GM18868 (cell line): ENCODE results near the gene NTM.

Experiments
- ATAC-seq: cut with Tn5 transposase; IDR thresholded peaks from one replicate; pipeline ENCODE4 v1.9.1; 2021; ENCODE audit warnings: mild to moderate bottlenecking, moderate library complexity; ENCODE audit not compliant: unreplicated experiment

The NTM gene

DNA sequence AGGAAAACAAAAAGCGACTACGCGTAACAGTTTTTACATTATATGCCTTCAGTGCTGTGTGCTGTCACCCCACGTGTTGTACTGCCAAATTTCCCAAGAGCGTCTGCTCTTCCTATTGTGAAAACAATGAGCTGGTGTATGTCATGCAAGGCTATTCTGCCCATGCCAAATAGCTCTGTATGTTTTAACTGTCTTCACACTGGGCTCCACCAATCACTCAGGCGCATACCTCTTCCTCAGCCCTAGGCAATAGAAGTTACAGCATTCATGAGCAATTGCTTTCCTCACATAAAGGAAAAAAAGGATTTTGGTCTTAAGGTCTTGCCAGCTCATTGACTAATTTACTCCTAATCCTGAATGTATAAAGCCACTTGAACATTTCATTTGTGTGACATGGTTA is 606.8 kb downstream of the NTM start:
- ATAC-seq: no peak

DNA sequence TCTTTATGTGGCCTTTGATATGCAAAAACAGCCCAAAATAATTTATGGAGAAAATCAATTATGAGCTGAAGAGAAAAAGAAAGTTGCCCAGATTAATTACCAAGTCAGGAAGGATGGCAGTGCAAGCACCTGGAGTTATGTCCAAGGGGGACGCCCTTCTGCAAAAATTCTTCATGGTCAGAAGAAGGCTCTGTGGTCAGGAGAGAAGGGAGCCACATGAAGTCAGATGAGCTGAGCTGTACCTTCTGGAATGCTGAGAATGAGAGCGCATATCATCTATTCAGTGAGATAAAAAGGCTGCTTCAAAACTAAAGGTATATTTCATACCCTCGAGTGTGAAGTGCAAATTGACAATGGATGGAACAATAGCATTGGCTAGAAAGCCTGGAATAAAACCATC is 607.4 kb downstream of the NTM start:
- ATAC-seq: no peak

GRCh38 chr11:131978351-131978750 is 607.9 kb downstream of the NTM start:
- ATAC-seq: no peak

DNA sequence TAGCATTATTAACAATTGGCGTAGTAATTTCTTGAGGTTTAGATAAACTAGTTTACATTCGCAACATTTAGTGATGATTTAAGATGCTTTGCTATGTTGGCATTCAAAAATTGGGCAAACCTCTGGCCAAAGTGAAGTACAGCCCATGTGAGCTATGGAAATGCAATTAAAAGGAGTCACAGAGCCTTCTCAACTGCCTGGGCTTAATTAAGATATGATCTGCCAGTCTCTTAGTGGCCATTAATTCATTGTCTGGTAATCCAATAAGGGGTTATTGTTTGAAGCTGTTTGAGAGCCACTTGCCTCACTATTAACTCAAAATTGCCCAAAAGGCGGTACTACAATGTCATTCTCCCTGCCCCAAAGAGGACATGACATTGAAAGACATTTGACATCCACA is 608.9 kb downstream of the NTM start:
- no peak for ATAC-seq

DNA sequence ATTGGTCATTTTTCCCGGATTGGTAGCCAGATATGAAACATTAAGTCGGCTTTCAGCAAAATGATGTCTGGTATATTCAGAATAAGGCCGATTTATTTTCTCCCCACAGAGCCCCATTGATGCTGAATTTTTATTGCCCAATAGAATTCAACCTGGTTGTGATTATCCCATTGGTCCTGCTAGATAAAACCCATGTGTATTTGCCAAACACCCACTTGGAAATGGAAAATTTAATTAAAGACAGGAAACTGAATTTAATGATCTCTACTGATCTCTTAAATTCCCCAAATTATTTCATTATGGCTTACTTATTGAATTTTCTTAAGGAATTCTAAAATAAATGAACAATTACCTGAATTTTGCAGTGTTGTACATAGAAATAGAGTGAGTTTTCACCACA is 609.8 kb downstream of the NTM start:
- ATAC-seq: no peak

GRCh38 chr11:131980888-131981668 is 610.7 kb downstream of the NTM start:
- no peak for ATAC-seq

DNA sequence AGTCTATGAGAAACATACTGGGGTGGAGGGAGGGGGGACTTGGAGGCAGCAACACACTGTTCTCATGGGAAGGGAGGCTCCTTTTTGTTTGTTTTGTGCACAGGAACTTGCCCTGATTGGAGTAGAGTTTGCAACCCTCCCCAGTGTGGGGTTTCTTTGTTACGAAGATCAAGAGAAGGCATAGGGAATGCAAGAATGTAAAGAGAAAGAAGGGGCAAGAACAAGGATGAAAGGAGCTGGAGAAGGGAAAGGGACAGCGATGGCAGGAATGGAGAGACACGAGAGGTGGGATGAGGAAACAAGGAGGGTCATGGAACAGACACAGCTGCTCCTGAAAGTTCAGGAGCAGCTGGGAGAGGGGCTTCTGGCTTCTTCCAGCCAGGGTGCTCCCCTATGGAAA is 611.7 kb downstream of the NTM start:
- ATAC-seq: no peak

- no peak for ATAC-seq
These were observed 615.5 kb downstream of the NTM start for GRCh38 chr11:131985846-131986301.

GRCh38 chr11:131987703-131988102 is 617.3 kb downstream of the NTM start:
- ATAC-seq: no peak

GRCh38 chr11:131991606-131992005 is 621.2 kb downstream of the NTM start:
- ATAC-seq: no peak

- no peak for ATAC-seq
These were observed 622.8 kb downstream of the NTM start for GRCh38 chr11:131993246-131993645.

- ATAC-seq: no peak
These were observed 627.6 kb downstream of the NTM start for GRCh38 chr11:131998020-131998419.

DNA sequence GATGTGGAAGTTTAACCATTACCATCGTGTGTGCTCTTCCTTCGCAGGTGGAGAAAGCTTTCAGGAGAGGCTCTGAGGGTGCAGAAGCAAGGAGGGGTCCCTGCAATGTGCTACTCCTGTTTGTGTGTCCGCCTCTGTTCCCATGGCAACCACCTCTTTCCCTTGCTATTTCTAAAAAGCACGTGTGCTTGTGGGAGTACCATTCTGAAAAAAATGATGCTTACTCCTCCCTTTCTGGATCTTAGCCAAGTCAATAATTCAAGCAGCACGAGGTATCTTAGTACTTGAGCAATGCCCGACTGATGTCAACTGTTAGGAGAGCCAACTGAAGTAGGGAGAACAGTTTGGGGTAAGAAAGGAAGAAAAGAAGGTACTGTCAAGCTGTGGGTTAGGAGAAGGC is 628.7 kb downstream of the NTM start:
- no peak for ATAC-seq

DNA sequence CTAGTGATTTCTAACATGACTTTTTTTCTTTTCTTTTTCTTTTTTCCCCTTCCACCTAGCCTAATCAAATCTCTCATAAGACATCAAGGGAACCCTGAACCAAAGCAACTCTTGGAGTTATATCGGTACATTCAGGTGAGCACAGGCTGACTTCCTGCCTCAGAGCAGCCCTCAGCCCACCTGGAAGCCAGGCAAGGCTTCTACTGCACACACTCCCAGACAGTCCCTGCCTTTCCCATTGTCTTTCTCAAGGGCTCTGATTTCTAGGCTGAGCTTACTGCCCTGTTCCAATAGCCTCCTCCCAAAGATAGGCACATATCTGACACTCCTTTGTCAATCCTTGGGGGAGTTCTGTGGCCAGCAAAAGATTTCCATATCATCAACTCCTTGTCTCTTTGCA is 629.5 kb downstream of the NTM start:
- ATAC-seq: no peak

- no peak for ATAC-seq
These were observed 635.5 kb downstream of the NTM start for GRCh38 chr11:132005887-132006286.

DNA sequence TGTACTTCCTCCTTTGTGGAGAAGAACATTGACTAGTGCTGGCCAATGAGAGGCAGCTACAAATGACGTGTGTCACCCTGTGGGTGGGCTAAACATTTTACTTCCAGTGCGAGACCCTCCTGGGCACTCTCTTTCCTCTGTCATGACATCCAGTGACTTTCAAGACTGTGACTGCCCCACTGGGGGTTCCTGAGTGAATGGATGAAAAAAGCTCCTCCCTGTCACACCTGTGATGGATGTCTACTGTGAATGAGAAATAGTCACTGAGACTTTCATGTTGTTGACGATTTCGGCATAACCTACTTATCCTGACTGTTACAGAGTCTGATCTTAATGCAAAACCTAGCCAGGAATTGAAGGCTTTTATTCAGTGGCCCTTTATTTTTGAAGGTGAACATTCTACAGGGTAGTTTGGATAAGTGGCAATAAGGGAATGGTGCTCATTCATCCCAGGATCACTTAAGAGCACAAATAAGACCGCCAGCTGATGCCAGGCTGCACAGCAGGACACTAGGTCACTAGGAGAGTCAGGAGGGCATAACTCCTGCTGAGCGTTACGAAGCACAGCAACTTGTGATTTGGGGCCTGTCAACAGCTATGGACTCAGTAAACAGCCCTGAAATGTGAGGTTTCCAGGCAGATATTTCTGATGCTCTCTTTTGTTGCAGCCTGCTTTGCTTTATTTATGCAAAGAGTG is 636.6 kb downstream of the NTM start:
- no peak for ATAC-seq

DNA sequence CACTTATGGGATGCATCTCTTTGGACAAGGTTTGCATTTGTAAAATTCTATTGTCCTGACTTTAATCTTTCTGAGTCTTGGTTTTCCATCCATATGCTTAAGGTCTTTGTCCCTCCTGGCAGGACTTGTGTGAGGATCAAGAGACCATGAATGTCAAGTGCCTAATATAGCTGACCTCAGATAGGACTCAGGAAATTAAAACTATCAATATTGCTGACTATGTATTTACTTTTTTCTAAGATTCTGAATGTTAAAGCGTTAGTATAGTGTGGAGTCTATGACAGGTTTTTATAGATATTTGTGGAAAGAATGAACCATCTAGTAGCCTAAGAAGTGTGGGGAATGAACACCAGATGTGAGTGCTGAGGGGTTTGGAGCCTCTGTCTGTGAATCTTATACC is 637.8 kb downstream of the NTM start:
- ATAC-seq: no peak

DNA sequence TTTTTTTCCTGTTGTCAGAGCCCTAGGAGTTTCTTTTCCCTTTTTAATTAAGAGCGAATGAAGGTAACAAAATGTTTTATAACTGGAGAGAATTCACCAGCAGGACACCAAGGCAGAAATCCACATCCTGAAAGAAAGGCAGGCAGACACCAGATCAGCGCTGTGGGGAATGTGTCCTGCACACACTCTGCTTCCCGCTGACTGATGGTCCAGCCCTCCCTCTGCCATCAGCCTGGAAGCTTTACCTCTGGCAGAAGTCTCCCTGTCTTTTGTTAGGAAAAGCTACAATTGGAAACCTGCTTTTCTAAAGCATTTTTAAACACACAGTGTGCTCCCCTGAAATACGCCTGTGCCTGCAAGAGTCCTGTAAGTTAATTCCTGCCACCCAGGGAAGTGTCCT is 638.5 kb downstream of the NTM start:
- ATAC-seq: no peak

- no peak for ATAC-seq
These were observed 649.6 kb downstream of the NTM start for GRCh38 chr11:132020001-132020400.

- no peak for ATAC-seq
These were observed 651.9 kb downstream of the NTM start for GRCh38 chr11:132022285-132022684.

DNA sequence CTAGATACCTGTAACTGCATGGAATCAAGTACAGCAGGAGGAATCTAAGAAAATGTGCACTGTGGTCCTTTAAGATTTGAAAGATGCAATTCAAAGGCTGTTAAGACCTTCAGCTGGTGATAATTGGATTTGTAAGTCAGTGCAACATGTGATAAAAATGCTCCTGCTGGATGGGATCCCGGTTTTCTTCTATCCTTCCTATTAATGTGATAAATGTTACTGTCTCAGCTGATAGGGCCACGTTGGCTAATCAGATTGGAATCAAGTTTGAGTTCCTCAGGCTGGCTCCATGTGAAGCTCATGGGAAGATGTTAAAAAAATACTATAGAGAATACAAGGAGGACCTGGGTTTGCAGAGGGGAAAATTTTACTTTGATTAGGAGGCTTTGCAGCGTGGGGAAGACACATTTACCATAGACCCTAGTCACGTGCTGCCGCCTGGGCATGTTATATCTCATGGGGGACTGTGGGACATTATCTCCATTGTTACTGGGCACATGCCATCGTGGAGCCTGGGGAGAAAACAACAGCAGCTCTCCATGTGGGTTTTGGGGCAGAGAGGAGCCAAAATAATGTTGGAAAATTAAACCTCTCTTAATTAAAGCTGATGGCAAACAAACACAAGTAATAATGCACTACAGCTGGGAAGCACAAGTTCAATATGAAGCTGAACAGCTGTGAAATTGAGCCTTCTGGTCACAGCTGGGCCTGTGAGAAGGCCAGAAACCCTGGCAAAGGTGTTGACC is 652.5 kb downstream of the NTM start:
- ATAC-seq: no peak
